ENCODE data around the gene SKP2. TPM values are rescaled to one million over a fixed set of nuclear protein-coding genes. Genes with fewer than 3 reads are reported as not detected.
A peak's percentile ranks its signal among the peaks of the same experiment; 100 is the strongest.

SKP2 gene
- total RNA-seq, 2 donors from 2014 or later: 25.3 to 36.8 TPM

DNA sequence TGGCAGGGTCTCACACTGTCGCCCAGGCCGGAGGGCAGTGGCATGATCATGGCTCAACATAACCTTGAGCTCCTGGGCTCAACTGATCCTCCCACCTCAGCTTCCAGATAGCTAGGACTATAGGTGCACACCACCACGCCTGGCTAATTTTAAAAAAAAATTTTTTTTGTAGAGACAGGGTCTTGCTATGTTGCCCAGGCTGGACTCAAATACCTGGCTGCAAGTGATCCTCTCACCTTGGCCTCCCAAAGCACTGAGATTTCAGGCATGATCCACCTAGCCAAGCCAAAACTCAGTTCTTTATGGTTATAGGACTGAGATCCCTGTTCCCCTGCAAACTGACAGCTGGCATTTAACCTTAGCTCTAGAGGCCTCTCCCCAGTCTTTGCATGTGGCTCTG lies 5.5 kb upstream of the SKP2 start:
- H3K27me3 Mint-ChIP-seq (ENCODE audit: low read depth): no peaks in the 10 kb centered on the region
- ATAC-seq (replicated peaks in 1 of 2) (no peak), DNase-seq (no peak)
- no peak overlapping the region for H3K4me3 Mint-ChIP-seq
- H3K4me1 Mint-ChIP-seq (ENCODE audit: low read depth): peaks cover 47% of the 10 kb centered on the region
- no peak overlapping the region for H3K27ac Mint-ChIP-seq
- H3K36me3 Mint-ChIP-seq (ENCODE audit: insufficient read depth in 2 of 2): peaks cover 0 to 2% of the 10 kb centered on the region in 2 donors
- no peaks in the 10 kb centered on the region for H3K9me3 Mint-ChIP-seq

DNA sequence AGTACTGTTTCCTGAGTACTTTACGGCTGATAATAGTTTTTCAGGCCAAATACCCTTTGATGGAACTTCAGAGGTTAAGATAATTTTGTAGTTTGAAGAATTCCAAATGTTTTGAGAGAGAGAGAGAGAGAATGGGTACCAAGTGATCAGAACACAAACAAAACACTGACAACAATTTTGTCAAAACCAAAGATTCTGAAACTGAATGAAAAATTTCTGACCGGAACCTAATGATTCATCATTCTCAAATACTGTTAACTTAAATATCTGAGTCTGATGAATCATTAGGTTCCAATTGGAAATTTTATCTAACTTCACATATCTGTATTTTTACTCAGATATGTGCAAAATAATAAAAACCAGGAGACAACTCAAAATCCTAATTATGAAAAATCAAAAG lies 4.2 kb upstream of the SKP2 start:
- H3K27ac Mint-ChIP-seq: peak overlapping the region; percentile 84
- DNase-seq (no peak), ATAC-seq (replicated peaks in 1 of 2) (no peak)
- no peaks in the 10 kb centered on the region for H3K9me3 Mint-ChIP-seq
- peaks cover 6 to 10% of the 10 kb centered on the region in 2 donors for H3K36me3 Mint-ChIP-seq (ENCODE audit: insufficient read depth in 2 of 2)
- H3K27me3 Mint-ChIP-seq (ENCODE audit: low read depth): no peaks in the 10 kb centered on the region
- H3K4me3 Mint-ChIP-seq: peak overlapping the region in 1 of 2 donors; percentile 84
- peaks cover 49% of the 10 kb centered on the region for H3K4me1 Mint-ChIP-seq (ENCODE audit: low read depth)

DNA sequence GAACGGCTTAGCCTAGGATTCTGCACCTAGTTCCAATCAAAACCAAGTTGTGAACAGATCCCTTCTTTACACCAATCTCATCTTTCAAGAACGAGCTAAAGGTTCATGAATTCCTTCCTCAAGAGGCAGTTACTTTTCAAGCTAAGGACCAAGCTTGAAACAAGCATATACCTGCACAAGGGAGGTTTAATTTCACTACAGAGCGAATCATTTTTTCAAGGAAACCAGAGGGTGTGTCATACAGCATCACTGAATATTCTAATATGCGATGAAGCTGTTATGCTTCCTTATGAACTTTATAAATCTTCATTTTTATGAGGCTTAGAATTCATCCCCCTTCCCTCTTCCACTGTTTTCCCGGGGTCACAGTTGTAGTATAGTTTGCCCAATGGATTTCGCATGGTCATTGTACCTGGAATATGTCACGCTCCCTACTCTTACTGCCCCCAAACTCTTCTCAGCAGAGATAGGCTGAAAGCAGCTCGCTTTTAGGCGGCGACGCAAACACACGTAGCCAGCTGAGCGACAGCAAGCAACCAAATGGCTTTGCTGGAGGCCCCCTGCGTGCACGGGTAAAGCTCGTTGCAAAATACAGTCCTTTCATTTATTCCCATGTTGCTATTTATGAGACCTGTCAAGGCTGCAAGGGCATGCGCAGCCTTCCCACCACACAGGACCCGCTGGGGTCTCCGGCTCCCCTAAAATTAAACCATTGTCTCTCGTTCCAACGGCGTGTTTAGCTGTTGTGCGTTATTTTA lies 1.1 kb upstream of the SKP2 start:
- Mint-ChIP-seq H3K4me1 (ENCODE audit: low read depth) (peaks cover 63% of the 10 kb centered on the region), H3K4me3 (peak overlapping the region; percentile 91 to 98), H3K36me3 (ENCODE audit: insufficient read depth in 2 of 2) (peaks cover 8 to 25% of the 10 kb centered on the region in 2 donors), H3K27me3 (ENCODE audit: low read depth) (no peaks in the 10 kb centered on the region), H3K27ac (peak overlapping the region; percentile 97), H3K9me3 (no peaks in the 10 kb centered on the region)
- ATAC-seq (replicated peaks in 1 of 2) (peak; percentile 21 to 30), DNase-seq (peak; percentile 57 to 58)

DNA sequence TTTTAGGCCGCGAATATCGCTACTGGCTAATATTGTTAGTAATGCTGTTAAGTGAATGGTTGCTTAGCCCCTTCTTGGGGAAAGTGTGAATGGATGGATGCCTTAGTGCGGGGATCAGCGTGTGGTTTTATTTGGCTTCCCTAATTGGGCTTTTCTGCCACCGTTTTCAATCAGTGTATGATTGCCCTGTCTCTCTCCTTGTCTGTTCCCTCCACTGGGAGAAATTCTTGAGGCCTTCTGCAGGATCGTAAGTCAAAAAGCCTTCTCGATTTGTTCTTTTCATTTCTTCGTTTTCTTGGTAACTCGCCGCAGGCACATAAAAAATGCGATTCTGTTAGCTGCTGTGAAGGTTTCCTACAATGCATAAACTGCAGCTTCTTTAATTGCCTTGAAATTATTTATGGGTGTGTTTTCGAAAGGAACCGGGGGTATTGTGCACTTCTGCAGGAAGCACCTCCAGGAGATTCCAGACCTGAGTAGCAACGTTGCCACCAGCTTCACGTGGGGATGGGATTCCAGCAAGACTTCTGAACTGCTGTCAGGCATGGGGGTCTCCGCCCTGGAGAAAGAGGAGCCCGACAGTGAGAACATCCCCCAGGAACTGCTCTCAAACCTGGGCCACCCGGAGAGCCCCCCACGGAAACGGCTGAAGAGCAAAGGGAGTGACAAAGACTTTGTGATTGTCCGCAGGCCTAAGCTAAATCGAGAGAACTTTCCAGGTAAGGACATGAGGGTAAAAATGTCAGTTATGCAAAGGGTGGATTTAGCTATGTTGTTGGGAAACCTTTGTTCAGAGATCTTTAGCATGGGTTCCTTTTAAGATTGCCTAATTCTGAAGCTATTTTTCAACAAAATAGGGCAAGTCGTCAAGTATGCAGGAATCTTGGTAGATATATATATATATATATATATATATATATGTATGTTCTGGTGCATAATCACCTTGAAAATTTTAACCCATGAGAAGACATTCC lies 700 bp downstream of the SKP2 start:
- DNase-seq (no peak), ATAC-seq (replicated peaks in 1 of 2) (no peak)
- Mint-ChIP-seq H3K4me3 (peak overlapping the region; percentile 91 to 98), H3K27ac (peak overlapping the region; percentile 97), H3K4me1 (ENCODE audit: low read depth) (peaks cover 63% of the 10 kb centered on the region), H3K36me3 (ENCODE audit: insufficient read depth in 2 of 2) (peaks cover 8 to 35% of the 10 kb centered on the region in 2 donors), H3K27me3 (ENCODE audit: low read depth) (no peaks in the 10 kb centered on the region), H3K9me3 (no peaks in the 10 kb centered on the region)

GRCh38 chr5:36153298-36153677 lies 1.4 kb downstream of the SKP2 start:
- Mint-ChIP-seq H3K4me1 (ENCODE audit: low read depth) (peaks cover 63% of the 10 kb centered on the region), H3K36me3 (ENCODE audit: insufficient read depth in 2 of 2) (peaks cover 8 to 37% of the 10 kb centered on the region in 2 donors), H3K4me3 (peak overlapping the region; percentile 65 to 91), H3K9me3 (no peaks in the 10 kb centered on the region), H3K27me3 (ENCODE audit: low read depth) (no peaks in the 10 kb centered on the region), H3K27ac (no peak overlapping the region)
- ATAC-seq (replicated peaks in 1 of 2): no peak
- no peak for DNase-seq

GRCh38 chr5:36153726-36154125 lies 1.8 kb downstream of the SKP2 start:
- ATAC-seq (replicated peaks in 1 of 2) (no peak), DNase-seq (no peak)
- H3K4me3 Mint-ChIP-seq: peak overlapping the region; percentile 65 to 91
- peaks cover 59% of the 10 kb centered on the region for H3K4me1 Mint-ChIP-seq (ENCODE audit: low read depth)
- H3K27ac Mint-ChIP-seq: no peak overlapping the region
- H3K36me3 Mint-ChIP-seq (ENCODE audit: insufficient read depth in 2 of 2): peaks cover 8 to 37% of the 10 kb centered on the region in 2 donors
- H3K27me3 Mint-ChIP-seq (ENCODE audit: low read depth): no peaks in the 10 kb centered on the region
- no peaks in the 10 kb centered on the region for H3K9me3 Mint-ChIP-seq

GRCh38 chr5:36155291-36155690 lies 3.4 kb downstream of the SKP2 start:
- ATAC-seq (replicated peaks in 1 of 2) (no peak), DNase-seq (no peak)
- H3K4me3 Mint-ChIP-seq: no peak overlapping the region
- no peaks in the 10 kb centered on the region for H3K9me3 Mint-ChIP-seq
- H3K27me3 Mint-ChIP-seq (ENCODE audit: low read depth): no peaks in the 10 kb centered on the region
- H3K4me1 Mint-ChIP-seq (ENCODE audit: low read depth): peaks cover 55% of the 10 kb centered on the region
- H3K27ac Mint-ChIP-seq: no peak overlapping the region
- peaks cover 8 to 42% of the 10 kb centered on the region in 2 donors for H3K36me3 Mint-ChIP-seq (ENCODE audit: insufficient read depth in 2 of 2)

- peaks cover 8 to 41% of the 10 kb centered on the region in 2 donors for H3K36me3 Mint-ChIP-seq (ENCODE audit: insufficient read depth in 2 of 2)
- no peaks in the 10 kb centered on the region for H3K27me3 Mint-ChIP-seq (ENCODE audit: low read depth)
- H3K27ac Mint-ChIP-seq: no peak overlapping the region
- peaks cover 47% of the 10 kb centered on the region for H3K4me1 Mint-ChIP-seq (ENCODE audit: low read depth)
- DNase-seq (no peak), ATAC-seq (replicated peaks in 1 of 2) (no peak)
- H3K9me3 Mint-ChIP-seq: no peaks in the 10 kb centered on the region
- H3K4me3 Mint-ChIP-seq: no peak overlapping the region
These were observed 4.2 kb downstream of the SKP2 start for GRCh38 chr5:36156121-36156601.

DNA sequence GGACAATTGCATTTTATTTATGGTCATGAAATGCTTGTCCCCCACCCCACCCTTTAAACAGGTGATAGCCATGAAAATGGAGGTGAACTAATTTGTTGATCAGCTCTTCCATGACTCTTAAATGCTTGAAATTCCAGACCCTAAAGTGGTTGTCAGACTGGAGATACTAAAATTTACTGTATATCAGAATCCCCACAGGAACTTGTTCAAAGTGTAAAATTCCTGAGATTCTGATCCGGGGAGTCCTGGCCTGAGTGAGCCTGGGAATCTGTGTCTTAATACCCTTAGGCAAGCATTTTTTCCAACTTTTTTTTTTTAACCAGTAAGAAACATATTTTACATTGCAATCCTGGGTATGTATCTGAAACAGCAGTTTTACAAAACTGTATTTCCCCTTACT lies 4.7 kb downstream of the SKP2 start:
- Mint-ChIP-seq H3K36me3 (ENCODE audit: insufficient read depth in 2 of 2) (peaks cover 6 to 40% of the 10 kb centered on the region in 2 donors), H3K9me3 (no peaks in the 10 kb centered on the region), H3K27ac (no peak overlapping the region), H3K4me3 (no peak overlapping the region), H3K4me1 (ENCODE audit: low read depth) (peaks cover 47% of the 10 kb centered on the region), H3K27me3 (ENCODE audit: low read depth) (no peaks in the 10 kb centered on the region)
- ATAC-seq (replicated peaks in 1 of 2) (no peak), DNase-seq (no peak)

- DNase-seq: no peak
- H3K4me1 Mint-ChIP-seq (ENCODE audit: low read depth): peaks cover 44% of the 10 kb centered on the region
- H3K4me3 Mint-ChIP-seq: no peak overlapping the region
These were observed 6.2 kb downstream of the SKP2 start for GRCh38 chr5:36158144-36158543.

DNA sequence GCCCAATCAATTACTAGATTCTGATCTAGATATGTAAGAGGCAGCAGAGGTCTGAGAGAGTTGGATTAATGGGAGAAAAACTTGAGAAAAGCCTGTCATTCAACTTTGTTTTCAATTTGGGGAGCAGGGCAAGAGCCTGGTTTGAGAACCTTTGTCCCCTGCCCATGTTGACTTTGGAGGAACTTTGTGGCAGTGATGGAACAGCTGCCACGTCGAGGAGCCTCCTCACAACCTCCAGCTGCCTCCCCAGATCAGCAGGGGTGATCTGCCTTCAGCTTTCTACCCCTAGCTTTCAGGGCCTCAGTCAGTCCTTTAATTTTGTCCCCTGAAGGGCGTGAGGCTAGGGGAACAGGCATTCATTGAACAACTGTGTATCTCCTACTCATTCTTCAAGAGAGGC lies 8.7 kb downstream of the SKP2 start:
- no peak for ATAC-seq (replicated peaks in 1 of 2)

More at GRCh38 chr5:36158144-36158543, 6.2 kb downstream of the SKP2 start:
- no peak overlapping the region for H3K27ac Mint-ChIP-seq
- ATAC-seq (replicated peaks in 1 of 2): no peak
- H3K27me3 Mint-ChIP-seq (ENCODE audit: low read depth): no peaks in the 10 kb centered on the region
- peaks cover 7 to 41% of the 10 kb centered on the region in 2 donors for H3K36me3 Mint-ChIP-seq (ENCODE audit: insufficient read depth in 2 of 2)
- H3K9me3 Mint-ChIP-seq: no peaks in the 10 kb centered on the region

GRCh38 chr5:36161361-36161760 lies 9.4 kb downstream of the SKP2 start:
- Mint-ChIP-seq H3K4me1 (ENCODE audit: low read depth) (peaks cover 24% of the 10 kb centered on the region), H3K9me3 (no peaks in the 10 kb centered on the region), H3K4me3 (no peak overlapping the region), H3K27me3 (ENCODE audit: low read depth) (no peaks in the 10 kb centered on the region), H3K36me3 (ENCODE audit: insufficient read depth in 2 of 2) (peaks cover 7 to 29% of the 10 kb centered on the region in 2 donors), H3K27ac (no peak overlapping the region)
- DNase-seq (no peak), ATAC-seq (replicated peaks in 1 of 2) (no peak)

More for the DNA sequence above, 8.7 kb downstream of the SKP2 start:
- no peak for DNase-seq
- Mint-ChIP-seq H3K36me3 (ENCODE audit: insufficient read depth in 2 of 2) (peaks cover 7 to 32% of the 10 kb centered on the region in 2 donors), H3K4me3 (no peak overlapping the region), H3K4me1 (ENCODE audit: low read depth) (peaks cover 31% of the 10 kb centered on the region), H3K9me3 (no peaks in the 10 kb centered on the region), H3K27ac (peak overlapping the region; percentile 29), H3K27me3 (ENCODE audit: low read depth) (no peaks in the 10 kb centered on the region)
